Activated naive CD4-positive, alpha-beta T cell treated with anti-CD3 and anti-CD28 coated beads, Interleukin-2, amount 10 ng/mL, durations not matched to agents 7 days and 5 days (primary cell): ENCODE measurements around the gene GOT1.
A peak's percentile ranks its signal among the peaks of the same experiment; 100 is the strongest.

Source experiments
- CTCF ChIA-PET: fragments of 350-600 bp; sonication (Branson Sonifier 250); formaldehyde crosslinking; loops from one replicate; lab custom pipeline; 2021; ENCODE audit warnings: antibody characterized with exemption; lab: Charles Lee
- DNase-seq: peaks from one replicate; pipeline ENCODE4 v3.0.0-alpha.2; 2020
- H3K27ac Mint-ChIP-seq: one replicate; pipeline ENCODE4 v1.8.0; 2021; ENCODE audit warnings: mild to moderate bottlenecking, moderate library complexity, mixed read lengths
- H3K27me3 Mint-ChIP-seq: one replicate; pipeline ENCODE4 v1.8.0; 2021; ENCODE audit warnings: mild to moderate bottlenecking, mixed read lengths
- H3K36me3 Mint-ChIP-seq: one replicate; pipeline ENCODE4 v1.8.0; 2021; ENCODE audit warnings: mixed read lengths
- H3K4me1 Mint-ChIP-seq: one replicate; pipeline ENCODE4 v1.8.0; 2021; ENCODE audit warnings: mixed read lengths
- H3K4me3 Mint-ChIP-seq: one replicate; pipeline ENCODE4 v1.8.0; 2021; ENCODE audit warnings: mild to moderate bottlenecking, moderate library complexity, mixed read lengths
- H3K9me3 Mint-ChIP-seq: one replicate; pipeline ENCODE4 v1.8.0; 2021; ENCODE audit warnings: mixed read lengths

GOT1 gene

GRCh38 chr10:99374526-99374925 lies 55.9 kb downstream of the GOT1 start:
- Mint-ChIP-seq H3K4me3 (no peak overlapping the region), H3K4me1 (peaks cover 8% of the 10 kb centered on the region), H3K9me3 (no peaks in the 10 kb centered on the region), H3K36me3 (no peaks in the 10 kb centered on the region), H3K27me3 (peaks cover 54% of the 10 kb centered on the region), H3K27ac (no peak overlapping the region)
- CTCF ChIA-PET: no interaction called here
- DNase-seq: no peak

GRCh38 chr10:99372546-99373271 lies 57.7 kb downstream of the GOT1 start:
- H3K27ac Mint-ChIP-seq: no peak overlapping the region
- peaks cover 8% of the 10 kb centered on the region for H3K4me1 Mint-ChIP-seq
- H3K4me3 Mint-ChIP-seq: no peak overlapping the region
- H3K9me3 Mint-ChIP-seq: no peaks in the 10 kb centered on the region
- CTCF ChIA-PET: no interaction called here
- H3K36me3 Mint-ChIP-seq: no peaks in the 10 kb centered on the region
- DNase-seq: no peak
- H3K27me3 Mint-ChIP-seq: peaks cover 60% of the 10 kb centered on the region

GRCh38 chr10:99370993-99371392 lies 59.4 kb downstream of the GOT1 start:
- no peaks in the 10 kb centered on the region for H3K36me3 Mint-ChIP-seq
- H3K27me3 Mint-ChIP-seq: peaks cover 71% of the 10 kb centered on the region
- H3K9me3 Mint-ChIP-seq: no peaks in the 10 kb centered on the region
- peak; percentile 34 for DNase-seq
- H3K4me3 Mint-ChIP-seq: no peak overlapping the region
- peaks cover 8% of the 10 kb centered on the region for H3K4me1 Mint-ChIP-seq
- H3K27ac Mint-ChIP-seq: no peak overlapping the region
- CTCF ChIA-PET: no interaction called here

- Mint-ChIP-seq H3K4me3 (no peak overlapping the region), H3K27me3 (peaks cover 63% of the 10 kb centered on the region), H3K36me3 (no peaks in the 10 kb centered on the region), H3K9me3 (no peaks in the 10 kb centered on the region), H3K4me1 (peaks cover 8% of the 10 kb centered on the region), H3K27ac (no peak overlapping the region)
- no peak for DNase-seq
- CTCF ChIA-PET: interaction anchor here (1.0 kb wide), 1 partner anchor 8 kb away, joined by 5 read pairs; no protein-coding TSS in a partner anchor
Measured at GRCh38 chr10:99369551-99369950, 60.9 kb downstream of the GOT1 start.

GRCh38 chr10:99369126-99369525 lies 61.3 kb downstream of the GOT1 start:
- CTCF ChIA-PET: no interaction called here
- no peak overlapping the region for H3K4me3 Mint-ChIP-seq
- peaks cover 59% of the 10 kb centered on the region for H3K27me3 Mint-ChIP-seq
- no peaks in the 10 kb centered on the region for H3K36me3 Mint-ChIP-seq
- DNase-seq: no peak
- H3K4me1 Mint-ChIP-seq: peaks cover 8% of the 10 kb centered on the region
- H3K9me3 Mint-ChIP-seq: no peaks in the 10 kb centered on the region
- no peak overlapping the region for H3K27ac Mint-ChIP-seq

GRCh38 chr10:99368646-99369045 lies 61.8 kb downstream of the GOT1 start:
- H3K36me3 Mint-ChIP-seq: no peaks in the 10 kb centered on the region

GRCh38 chr10:99366666-99367065 lies 63.8 kb downstream of the GOT1 start:
- no peak overlapping the region for H3K27ac Mint-ChIP-seq
- H3K4me3 Mint-ChIP-seq: no peak overlapping the region
- H3K4me1 Mint-ChIP-seq: peaks cover 8% of the 10 kb centered on the region
- CTCF ChIA-PET: no interaction called here
- H3K9me3 Mint-ChIP-seq: no peaks in the 10 kb centered on the region
- no peak for DNase-seq
- no peaks in the 10 kb centered on the region for H3K36me3 Mint-ChIP-seq
- H3K27me3 Mint-ChIP-seq: peaks cover 41% of the 10 kb centered on the region

More at GRCh38 chr10:99368646-99369045, 61.8 kb downstream of the GOT1 start:
- Mint-ChIP-seq H3K9me3 (no peaks in the 10 kb centered on the region), H3K27me3 (peaks cover 57% of the 10 kb centered on the region), H3K4me1 (peaks cover 8% of the 10 kb centered on the region), H3K4me3 (no peak overlapping the region), H3K27ac (no peak overlapping the region)
- CTCF ChIA-PET: no interaction called here
- no peak for DNase-seq

GRCh38 chr10:99365736-99366135 lies 64.7 kb downstream of the GOT1 start:
- no peaks in the 10 kb centered on the region for H3K36me3 Mint-ChIP-seq
- H3K9me3 Mint-ChIP-seq: no peaks in the 10 kb centered on the region
- peaks cover 41% of the 10 kb centered on the region for H3K27me3 Mint-ChIP-seq
- peaks cover 2% of the 10 kb centered on the region for H3K4me1 Mint-ChIP-seq
- CTCF ChIA-PET: no interaction called here
- H3K27ac Mint-ChIP-seq: no peak overlapping the region
- DNase-seq: no peak
- H3K4me3 Mint-ChIP-seq: no peak overlapping the region

GRCh38 chr10:99365311-99365710 lies 65.1 kb downstream of the GOT1 start:
- Mint-ChIP-seq H3K9me3 (no peaks in the 10 kb centered on the region), H3K27ac (no peak overlapping the region), H3K4me1 (no peaks in the 10 kb centered on the region), H3K4me3 (no peak overlapping the region), H3K36me3 (no peaks in the 10 kb centered on the region), H3K27me3 (peaks cover 39% of the 10 kb centered on the region)
- CTCF ChIA-PET: no interaction called here
- DNase-seq: no peak

- Mint-ChIP-seq H3K27ac (no peak overlapping the region), H3K4me3 (no peak overlapping the region), H3K9me3 (no peaks in the 10 kb centered on the region), H3K4me1 (no peaks in the 10 kb centered on the region), H3K36me3 (no peaks in the 10 kb centered on the region), H3K27me3 (peaks cover 34% of the 10 kb centered on the region)
- DNase-seq: no peak
- CTCF ChIA-PET: no interaction called here
Measured at GRCh38 chr10:99364125-99364524, 66.3 kb downstream of the GOT1 start.

- CTCF ChIA-PET: interaction anchor here (1.3 kb wide), 1 partner anchor 9 kb away, joined by 5 read pairs; no protein-coding TSS in a partner anchor
- DNase-seq: no peak
- Mint-ChIP-seq H3K27me3 (peaks cover 18% of the 10 kb centered on the region), H3K9me3 (no peaks in the 10 kb centered on the region), H3K27ac (no peak overlapping the region), H3K4me3 (no peak overlapping the region), H3K4me1 (no peaks in the 10 kb centered on the region), H3K36me3 (no peaks in the 10 kb centered on the region)
Measured at GRCh38 chr10:99360934-99361333, 69.5 kb downstream of the GOT1 start.

- Mint-ChIP-seq H3K4me1 (no peaks in the 10 kb centered on the region), H3K9me3 (no peaks in the 10 kb centered on the region), H3K27ac (no peak overlapping the region), H3K36me3 (no peaks in the 10 kb centered on the region), H3K4me3 (no peak overlapping the region), H3K27me3 (peaks cover 18% of the 10 kb centered on the region)
- DNase-seq: no peak
- CTCF ChIA-PET: no interaction called here
Measured at GRCh38 chr10:99358101-99358500, 72.3 kb downstream of the GOT1 start.

- H3K9me3 Mint-ChIP-seq: no peaks in the 10 kb centered on the region
- no peaks in the 10 kb centered on the region for H3K4me1 Mint-ChIP-seq
- no peak overlapping the region for H3K4me3 Mint-ChIP-seq
Measured at GRCh38 chr10:99357691-99358090, 72.7 kb downstream of the GOT1 start.

GRCh38 chr10:99353182-99353581 lies 77.2 kb downstream of the GOT1 start:
- no peak for DNase-seq
- H3K4me1 Mint-ChIP-seq: no peaks in the 10 kb centered on the region
- no peak overlapping the region for H3K4me3 Mint-ChIP-seq
- CTCF ChIA-PET: no interaction called here
- no peaks in the 10 kb centered on the region for H3K36me3 Mint-ChIP-seq
- no peaks in the 10 kb centered on the region for H3K9me3 Mint-ChIP-seq
- no peak overlapping the region for H3K27ac Mint-ChIP-seq
- H3K27me3 Mint-ChIP-seq: peaks cover 13% of the 10 kb centered on the region

More at GRCh38 chr10:99357691-99358090, 72.7 kb downstream of the GOT1 start:
- Mint-ChIP-seq H3K27me3 (peaks cover 18% of the 10 kb centered on the region), H3K36me3 (no peaks in the 10 kb centered on the region), H3K27ac (no peak overlapping the region)
- CTCF ChIA-PET: no interaction called here
- no peak for DNase-seq

GRCh38 chr10:99347672-99348071 lies 82.8 kb downstream of the GOT1 start:
- DNase-seq: no peak
- no peaks in the 10 kb centered on the region for H3K4me1 Mint-ChIP-seq
- no peak overlapping the region for H3K27ac Mint-ChIP-seq
- CTCF ChIA-PET: no interaction called here
- H3K36me3 Mint-ChIP-seq: no peaks in the 10 kb centered on the region
- H3K27me3 Mint-ChIP-seq: no peaks in the 10 kb centered on the region
- no peak overlapping the region for H3K4me3 Mint-ChIP-seq
- H3K9me3 Mint-ChIP-seq: no peaks in the 10 kb centered on the region
